Pons (tissue), 1 donor: ENCODE data around the gene IGSF21.

Experiments used
- DNase-seq: peaks from one replicate; pipeline ENCODE4 v3.0.0-alpha.2; 2016; ENCODE audit warnings: low spot score

IGSF21 gene

GRCh38 chr1:18426580-18426979 lies 319.0 kb downstream of the IGSF21 start:
- DNase-seq, result no peak
